ENCODE results near the gene SUPT3H.

- TF ChIP-seq CTCF (IDR thresholded peaks at IDR 0.05), result no peak
- no peak for TF ChIP-seq POLR2A (IDR thresholded peaks at IDR 0.05)
These were observed 411.2 kb downstream of the SUPT3H start for GRCh38 chr6:44966449-44967092.
